Measurements from ENCODE around the gene MRPL33.

MRPL33 gene

GRCh38 chr2:27823135-27823534 lies 51.6 kb downstream of the MRPL33 start:
- peak overlapping the region; percentile 65 to 68 for H3K27ac ChIP-seq
- H3K4me3 ChIP-seq: peak overlapping the region; percentile 27 to 43
- TF ChIP-seq CTCF (IDR thresholded peaks at IDR 0.05): no peak
- peaks cover 0 to 4% (median 0%) of the 10 kb centered on the region in 3 donors for H3K9me3 ChIP-seq
- DNase-seq: no peak
- intact Hi-C loops (cut with DNase I; ENCODE audit: low total_unique reads): loop anchor here (10.0 kb wide), 1 partner anchor 62 kb away; no protein-coding TSS in a partner anchor
- H3K36me3 ChIP-seq: no peaks in the 10 kb centered on the region
- no peaks in the 10 kb centered on the region for H3K27me3 ChIP-seq
- peaks cover 0 to 18% (median 8%) of the 10 kb centered on the region in 4 donors for H3K4me1 ChIP-seq

GRCh38 chr2:27823569-27823968 lies 52.0 kb downstream of the MRPL33 start:
- peak overlapping the region; percentile 27 to 43 for H3K4me3 ChIP-seq
- TF ChIP-seq CTCF (IDR thresholded peaks at IDR 0.05): peak; percentile 50 to 56
- intact Hi-C loops (cut with DNase I; ENCODE audit: low total_unique reads): loop anchor here (10.0 kb wide), 1 partner anchor 61 kb away; no protein-coding TSS in a partner anchor
- H3K36me3 ChIP-seq: no peaks in the 10 kb centered on the region
- no peak for DNase-seq
- H3K9me3 ChIP-seq: peaks cover 0 to 4% (median 0%) of the 10 kb centered on the region in 3 donors
- peak overlapping the region; percentile 65 to 68 for H3K27ac ChIP-seq
- no peaks in the 10 kb centered on the region for H3K27me3 ChIP-seq
- H3K4me1 ChIP-seq: peaks cover 0 to 18% (median 8%) of the 10 kb centered on the region in 4 donors

- no peak for TF ChIP-seq CTCF (IDR thresholded peaks at IDR 0.05)
- Histone ChIP-seq H3K27ac (no peak overlapping the region), H3K36me3 (peaks cover 0 to under 1% (median 0%) of the 10 kb centered on the region in 3 donors), H3K27me3 (no peaks in the 10 kb centered on the region), H3K4me1 (peaks cover 0 to 18% (median 8%) of the 10 kb centered on the region in 4 donors), H3K4me3 (no peak overlapping the region), H3K9me3 (peaks cover 0 to 4% (median 0%) of the 10 kb centered on the region in 3 donors)
- intact Hi-C loops (cut with DNase I; ENCODE audit: low total_unique reads): loop anchor here (10.0 kb wide), 1 partner anchor 60 kb away; no protein-coding TSS in a partner anchor
- DNase-seq: no peak
These were observed 52.9 kb downstream of the MRPL33 start for GRCh38 chr2:27824401-27824800.

- DNase-seq: no peak
- Histone ChIP-seq H3K9me3 (peaks cover 0 to 4% (median 0%) of the 10 kb centered on the region in 3 donors), H3K4me1 (peaks cover 0 to 6% (median 2%) of the 10 kb centered on the region in 4 donors), H3K4me3 (no peak overlapping the region), H3K27me3 (no peaks in the 10 kb centered on the region), H3K27ac (no peak overlapping the region), H3K36me3 (peaks cover 0 to 7% (median 3%) of the 10 kb centered on the region in 3 donors)
- intact Hi-C loops (cut with DNase I; ENCODE audit: low total_unique reads): loop anchor here (10.0 kb wide), 1 partner anchor 56 kb away; no protein-coding TSS in a partner anchor
- no peak for TF ChIP-seq CTCF (IDR thresholded peaks at IDR 0.05)
These were observed 56.8 kb downstream of the MRPL33 start for GRCh38 chr2:27828305-27828704.
